HG02571 (cell line): Measurements from ENCODE around the gene SAMD4B.
"Not testable (repeated sequence)": the region's sequence is repeated elsewhere in the genome, so short reads cannot be mapped to it uniquely, and the experiment has no call there.

Experiments
- ATAC-seq: cut with Tn5 transposase; IDR thresholded peaks from one replicate; pipeline ENCODE4 v1.9.1; 2021; ENCODE audit warnings: mild to moderate bottlenecking, moderate library complexity; ENCODE audit not compliant: unreplicated experiment

SAMD4B gene

GRCh38 chr19:39310558-39311311, 31.5 kb upstream of the SAMD4B start:
- no peak for ATAC-seq

DNA sequence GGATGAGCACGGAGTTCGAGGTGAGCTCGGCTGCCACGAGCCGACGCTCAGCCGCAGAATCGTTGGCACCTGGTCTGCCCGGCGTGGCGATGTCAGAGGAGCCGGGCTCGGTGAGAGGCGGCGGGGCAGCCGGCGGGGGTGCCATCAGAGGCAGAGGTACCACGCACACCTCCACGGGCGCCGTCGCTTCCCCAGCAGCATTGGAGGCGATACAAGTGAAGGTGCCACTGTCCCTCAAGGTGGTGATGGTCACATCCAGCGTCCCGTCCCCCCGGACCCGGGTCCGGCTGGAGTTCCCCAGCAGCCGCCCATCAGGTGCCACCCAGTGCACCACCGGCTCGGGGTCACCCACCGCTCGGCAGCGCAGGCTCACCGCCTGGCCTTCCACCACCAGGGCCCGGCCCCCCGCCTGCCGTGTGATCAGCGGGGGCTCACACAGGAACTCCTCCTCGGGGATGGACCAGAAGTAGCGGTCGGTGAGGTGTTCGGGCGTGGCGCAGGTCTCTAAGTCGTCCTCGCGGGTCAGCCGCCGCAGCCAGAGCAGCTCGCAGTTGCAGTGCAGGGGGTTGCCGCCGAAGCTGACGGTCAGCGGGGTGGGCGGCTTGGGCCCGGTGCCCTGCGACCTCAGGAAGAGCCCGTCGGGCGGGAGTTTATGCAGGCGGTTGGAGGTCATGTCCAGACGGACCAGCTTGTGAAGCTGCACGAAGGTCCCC, 28.0 kb upstream of the SAMD4B start:
- ATAC-seq = no peak

- no peak for ATAC-seq
Measured at GRCh38 chr19:39315933-39316332, 26.3 kb upstream of the SAMD4B start.

- ATAC-seq = no peak
Measured at GRCh38 chr19:39316627-39317321, 25.4 kb upstream of the SAMD4B start.

GRCh38 chr19:39317476-39317875, 24.7 kb upstream of the SAMD4B start:
- no peak for ATAC-seq

DNA sequence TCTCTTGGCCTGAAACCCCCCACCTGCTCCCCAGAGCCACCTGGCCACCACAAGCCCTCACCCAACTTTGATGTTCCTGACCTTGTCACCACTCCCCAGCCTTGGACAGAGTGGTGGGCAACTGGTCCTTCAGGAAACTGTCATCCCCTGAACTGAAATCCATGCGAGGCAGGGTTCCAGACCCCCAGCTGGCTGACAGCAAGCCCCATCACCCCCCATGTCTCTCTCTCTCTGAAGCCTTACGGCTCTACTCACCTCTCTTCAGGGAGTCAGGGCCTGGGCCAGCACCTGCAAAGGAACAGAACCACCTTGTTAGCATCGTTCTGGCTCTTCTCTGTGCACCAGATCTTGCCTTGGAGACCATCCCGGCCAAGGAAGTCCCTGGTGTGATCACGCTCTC, 24.1 kb upstream of the SAMD4B start:
- no peak for ATAC-seq

DNA sequence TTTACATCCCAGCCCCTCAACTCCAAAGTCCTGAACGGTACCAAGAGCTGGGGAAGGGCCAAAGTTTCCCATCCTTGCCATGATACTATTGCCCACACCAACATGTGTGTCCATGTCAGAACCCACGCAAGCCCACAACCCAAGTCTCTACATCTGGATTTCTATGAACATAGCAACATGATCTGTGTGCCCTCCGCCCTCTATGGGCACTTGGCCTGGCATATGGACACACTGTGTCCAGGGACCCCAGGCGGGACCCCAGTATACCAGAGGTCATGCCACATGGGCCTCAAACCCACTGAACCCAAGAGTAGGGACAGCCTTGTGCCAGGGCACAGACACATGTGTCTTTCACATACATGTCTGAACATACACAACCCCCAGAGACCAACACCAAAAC, 23.5 kb upstream of the SAMD4B start:
- ATAC-seq = no peak

DNA sequence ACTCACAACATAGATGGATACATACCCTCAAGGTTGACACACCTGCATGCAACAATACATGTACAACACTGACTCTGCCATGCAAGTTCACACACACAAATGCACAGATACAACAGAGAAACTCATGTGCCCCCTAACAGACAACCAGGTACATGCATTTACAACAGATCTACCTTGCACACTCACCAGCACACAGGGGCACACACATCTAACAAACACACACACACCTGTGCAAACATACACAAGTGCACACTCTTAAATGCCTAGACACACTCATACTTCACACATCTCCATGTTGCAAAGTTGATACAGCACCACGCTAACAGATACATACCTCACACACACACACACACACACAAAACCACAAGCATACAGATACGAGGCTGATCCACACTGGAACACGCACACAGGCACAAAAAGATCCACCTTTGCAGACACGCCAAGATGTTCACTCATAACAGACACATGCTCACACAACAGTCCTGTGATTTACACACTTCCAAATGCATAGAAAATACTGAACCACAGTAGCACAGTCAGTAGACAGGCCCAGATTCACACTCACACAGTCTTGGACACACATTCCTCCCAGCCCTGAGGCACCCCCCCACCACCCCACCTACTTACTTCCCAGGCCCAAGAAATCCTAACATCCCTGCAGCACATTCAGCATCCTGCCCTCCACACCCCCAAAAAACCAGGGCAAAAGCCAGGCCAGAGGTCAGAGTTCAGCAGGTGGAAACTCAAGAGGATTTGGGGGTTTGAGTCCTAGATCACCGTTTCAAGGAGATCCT, 22.9 kb upstream of the SAMD4B start:
- no peak for ATAC-seq

GRCh38 chr19:39319892-39320248, 22.4 kb upstream of the SAMD4B start:
- ATAC-seq = no peak

DNA sequence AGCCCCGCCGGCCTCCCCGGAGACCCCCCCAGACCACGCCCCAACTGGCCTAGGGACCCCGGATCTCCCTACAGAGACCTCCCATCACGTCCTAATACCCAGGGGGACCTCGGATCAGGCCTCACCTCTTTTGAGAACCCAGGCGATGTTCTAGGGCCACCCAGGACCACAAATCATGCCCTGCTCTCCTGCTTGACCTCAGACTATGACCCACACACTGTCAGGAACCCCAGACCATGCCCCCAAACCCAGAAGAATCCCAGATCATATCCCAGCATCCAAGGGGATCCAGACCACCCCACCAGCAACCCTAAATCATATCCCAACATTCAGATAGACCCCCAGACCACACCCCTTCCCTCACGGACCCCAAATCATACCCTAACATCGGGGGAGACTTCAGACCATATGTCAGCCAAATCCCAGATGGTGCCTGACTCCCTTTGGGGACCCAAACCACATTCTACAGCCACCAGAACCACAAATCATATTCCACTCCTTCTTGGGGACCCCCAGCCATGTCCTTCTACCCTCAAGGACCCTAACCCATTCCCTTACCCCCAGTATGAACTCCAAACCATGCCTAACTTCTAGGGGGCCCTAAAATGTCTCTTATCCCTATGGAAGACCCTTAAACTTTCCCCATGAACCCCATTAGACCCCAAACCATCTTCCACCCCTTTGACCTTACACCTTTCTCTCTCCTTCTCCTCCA, 20.9 kb upstream of the SAMD4B start:
- ATAC-seq = no peak

DNA sequence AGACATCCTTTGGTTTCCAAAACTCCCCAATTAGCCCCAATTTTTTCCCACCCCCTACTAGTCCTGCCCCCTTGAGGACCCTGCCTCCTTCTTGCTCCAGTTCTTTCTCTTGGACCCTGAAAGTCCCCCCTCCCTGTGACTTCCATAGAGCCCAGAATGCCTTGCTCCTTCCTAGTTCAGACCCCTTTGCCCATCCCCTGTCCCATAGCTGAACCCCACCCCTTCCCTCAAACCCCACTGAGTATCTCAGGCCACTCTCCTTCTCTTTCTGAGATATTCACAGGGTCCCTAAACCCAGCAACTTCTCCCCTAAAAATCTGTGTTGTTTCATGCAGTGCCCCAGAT, 20.4 kb upstream of the SAMD4B start:
- no peak for ATAC-seq

GRCh38 chr19:39324242-39324842, 17.9 kb upstream of the SAMD4B start:
- no peak for ATAC-seq

DNA sequence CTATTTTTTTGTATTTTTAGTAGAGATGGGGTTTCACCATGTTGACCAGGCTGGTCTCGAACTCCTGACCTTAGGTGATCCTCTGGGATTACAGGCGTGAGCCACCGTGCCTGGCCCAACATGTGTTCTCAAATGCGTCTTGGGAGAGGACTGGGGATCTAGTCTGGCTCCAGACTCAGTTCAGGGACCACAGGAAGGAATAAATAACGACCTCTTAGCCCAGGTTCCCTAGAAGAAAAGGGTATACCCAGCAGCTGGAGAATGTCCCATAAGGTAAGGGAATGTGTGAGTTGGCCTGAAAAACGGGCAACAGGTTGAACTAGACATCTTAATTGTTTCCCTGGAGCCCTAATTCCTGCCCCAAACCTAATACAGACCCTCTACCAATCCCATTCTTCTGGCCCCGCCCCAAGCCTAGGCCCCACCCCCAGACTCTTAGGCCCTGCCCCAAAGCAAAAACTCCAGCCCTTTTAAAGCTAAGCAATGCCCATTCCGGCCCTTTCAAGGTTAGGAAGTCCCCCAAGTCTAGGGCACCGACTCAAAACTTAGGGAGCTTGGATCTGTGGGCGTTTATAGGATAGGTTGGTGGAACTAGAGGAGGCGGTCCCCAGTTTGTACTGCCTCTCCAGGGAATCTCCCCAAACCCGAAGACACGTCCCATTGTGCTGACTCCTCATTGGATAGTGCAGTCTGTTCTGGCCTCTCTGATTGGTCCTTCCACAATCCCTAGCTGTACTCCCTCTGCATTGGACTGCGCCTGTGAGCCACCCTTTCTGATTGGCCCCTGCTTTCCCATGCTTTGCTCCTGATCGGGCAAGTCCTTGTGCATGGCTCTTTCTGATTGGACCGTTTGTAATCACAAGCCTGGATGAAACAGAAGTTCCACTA, 16.2 kb upstream of the SAMD4B start:
- ATAC-seq = no peak

DNA sequence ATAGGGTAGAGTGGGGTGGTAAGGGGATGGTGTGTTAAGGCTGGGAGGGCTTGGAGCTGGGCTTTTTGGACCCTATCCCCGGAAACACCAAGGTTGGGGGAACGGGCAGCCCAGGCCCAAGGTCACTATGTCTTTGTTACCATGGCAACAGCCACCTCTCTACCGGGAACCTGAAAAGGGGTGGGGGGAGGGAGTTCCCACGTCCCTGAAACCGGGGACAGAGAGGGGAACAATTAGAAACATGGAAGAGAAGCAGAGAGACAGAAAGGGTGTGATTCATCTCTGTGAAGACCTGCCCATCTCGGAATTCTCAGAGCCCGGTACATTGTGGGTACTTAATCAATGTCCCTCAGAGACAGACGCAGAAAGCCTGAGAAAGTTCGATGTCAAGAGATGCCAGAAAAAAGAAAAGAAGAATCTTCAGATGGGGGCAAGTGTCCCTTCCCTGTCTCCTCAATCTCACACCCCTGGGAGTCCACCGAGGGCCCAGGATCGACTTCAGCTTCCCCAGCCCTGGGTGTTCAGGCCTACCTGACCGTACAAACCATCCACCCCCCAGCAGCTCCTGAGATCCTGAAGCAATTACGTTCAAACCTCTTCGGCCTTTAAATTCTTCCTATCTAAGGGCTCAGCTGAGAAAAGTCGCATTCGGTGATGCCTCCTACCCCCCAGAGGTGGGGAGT, 14.7 kb upstream of the SAMD4B start:
- no peak for ATAC-seq

DNA sequence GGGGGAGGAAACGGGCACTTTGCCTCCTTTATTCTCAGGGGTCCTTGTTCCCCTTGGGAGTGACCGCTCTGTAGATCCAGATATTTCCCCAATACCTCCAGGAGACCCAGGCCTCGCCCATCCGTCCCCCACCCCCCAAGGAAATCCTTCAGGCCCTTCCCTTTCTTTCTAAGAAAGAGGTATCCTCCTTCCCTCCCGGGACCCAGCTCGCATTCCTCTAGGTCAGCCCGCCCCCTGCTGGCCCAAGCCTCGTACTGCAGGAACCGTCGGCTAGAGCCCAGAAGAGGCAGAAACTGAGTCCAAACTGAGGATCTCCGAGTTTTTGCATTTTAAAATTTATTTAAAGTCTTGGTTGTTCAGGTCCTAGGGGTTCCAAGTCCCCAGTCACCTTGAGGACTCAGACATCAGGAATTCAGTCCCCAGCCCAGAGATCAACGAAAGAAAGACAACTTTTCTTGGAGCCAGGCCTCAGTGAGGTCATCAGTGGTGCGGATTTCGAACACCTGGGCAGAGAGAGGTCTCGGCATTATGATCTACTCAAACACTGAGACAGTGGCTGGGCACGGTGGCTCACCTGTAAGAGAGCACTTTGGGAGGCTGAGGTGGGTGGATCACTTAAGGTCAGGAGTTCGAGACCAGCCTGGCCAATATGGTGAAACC, 14.0 kb upstream of the SAMD4B start:
- ATAC-seq = no peak

- ATAC-seq = no peak
Measured at GRCh38 chr19:39329948-39330347, 12.3 kb upstream of the SAMD4B start.

GRCh38 chr19:39332293-39332692, 9.9 kb upstream of the SAMD4B start:
- ATAC-seq = no peak

GRCh38 chr19:39332738-39333137, 9.5 kb upstream of the SAMD4B start:
- ATAC-seq = not testable (repeated sequence)
